Stomach (tissue), 9 donors: ENCODE measurements around the gene CPLX1. TPM values are rescaled to one million over a fixed set of nuclear protein-coding genes. Genes with fewer than 3 reads are reported as not detected.

Experiments
- DNase-seq, 2 donors: peaks; one replicate each; pipeline versions ENCODE4 v3.0.0 to v3.0.0-alpha.2; 2013 to 2019
- H3K27ac ChIP-seq, 5 donors: fragments of 200-600 bp in 4 of 5; sonication (generic) in 4 of 5; one replicate each; pipeline ENCODE4 v1.5.1; 2013 to 2019; ENCODE audit warnings: mild to moderate bottlenecking in 1 of 5, moderate library complexity in 1 of 5
- H3K27me3 ChIP-seq, 3 donors: fragments of 200-600 bp; sonication (generic); one replicate each; pipeline ENCODE4 v1.5.1; 2017 to 2019; ENCODE audit warnings: mixed run types in 1 of 3
- H3K36me3 ChIP-seq, 4 donors: fragments of 200-600 bp; sonication (generic); 1 replicate in 3 of 4; 2 replicates in 1 of 4; pipeline ENCODE4 v1.5.1; 2016 to 2019
- H3K4me1 ChIP-seq, 4 donors: fragments of 200-600 bp; sonication (generic); one replicate each; pipeline ENCODE4 v1.5.1; 2016 to 2019
- H3K4me3 ChIP-seq, 4 donors: fragments of 200-600 bp; sonication (generic) in 3 of 4; one replicate each; pipeline ENCODE4 v1.5.1; 2016 to 2019; ENCODE audit warnings: mild to moderate bottlenecking in 1 of 4
- H3K9me3 ChIP-seq, 4 donors: fragments of 200-600 bp; sonication (generic); one replicate each; pipeline ENCODE4 v1.5.1; 2016 to 2019
- CTCF ChIP-seq, 7 experiments: fragments of 450-650 bp in 4 of 7; fragments of 200-600 bp in 3 of 7; sonication (generic) in 3 of 7; IDR thresholded peaks; one replicate each; pipeline ENCODE4 v1.5.1; 2016 to 2019; ENCODE audit warnings: antibody characterized with exemption in 7 of 7, control low read depth in 2 of 7, mild to moderate bottlenecking in 1 of 7
- EP300 ChIP-seq: sonication (generic); formaldehyde crosslinking; IDR thresholded peaks from one replicate; pipeline ENCODE4 v1.6.1; 2017; ENCODE audit warnings: antibody characterized with exemption
- POLR2A ChIP-seq, 4 donors: fragments of 450-650 bp; IDR thresholded peaks; one replicate each; pipeline ENCODE4 v1.6.1; 2016; ENCODE audit warnings: antibody characterized with exemption in 4 of 4, control low read depth in 2 of 4, mild to moderate bottlenecking in 1 of 4, moderate library complexity in 1 of 4
- POLR2AphosphoS5 ChIP-seq, 3 donors: sonication (generic); formaldehyde crosslinking; IDR thresholded peaks; one replicate each; pipeline ENCODE4 v1.6.1; 2016; ENCODE audit warnings: antibody characterized with exemption in 3 of 3
- WGBS, 5 donors: extraction: QIAGEN DNeasy Blood & Tissue Kit in 3 of 5; methylation state at CpG; one replicate each; pipeline versions ENCODE4 v1.1.5 to v1.1.7; 2013 to 2018; 5-methylcytosine and 5-hydroxymethylcytosine counted together
- intact Hi-C: fragments of 100-400 bp; cut with DNase I; formaldehyde crosslinking; loops from one replicate; pipeline ENCODE4 v1.15.1; 2023; ENCODE audit warnings: low total_unique reads
- polyA plus RNA-seq, 3 donors: library from polyadenylated mRNA; stranded (reverse); fragments of 200-250 nt; gene quantifications; one replicate each; pipeline ENCODE4 v1.2.3, GENCODE V29; 2013
- total RNA-seq, 5 donors: library from RNA; depleted of rRNA; stranded (reverse); fragments of >200 nt; gene quantifications; one replicate each; pipeline versions ENCODE4 v1.1.0 to v1.2.3, GENCODE V29; 2014 to 2016
- donor health status: healthy with polysubstance abuse.
- donor health status: Bipolar disorder and iron deficiency.
- donor health status: healthy.

CPLX1 gene
- total and polyA plus RNA-seq, 8 donors, result 0.37 to 2.9 (median 1.9) TPM; not detected in 3

GRCh38 chr4:791252-791897, 34.6 kb downstream of the CPLX1 start:
- peak overlapping the region in 1 of 4 donors; percentile 49 for H3K4me3 ChIP-seq
- DNase-seq, result peak in 1 of 2 donors; percentile 25
- H3K27me3 ChIP-seq, result peaks cover 25 to 100% (median 64%) of the 10 kb centered on the region in 3 donors
- no peak overlapping the region for H3K27ac ChIP-seq
- WGBS, 5 donors, result 55 to 65% (median 64%) methylated on average over 9 to 29 of the region's 29 CpGs
- TF ChIP-seq CTCF (IDR thresholded peaks at IDR 0.05) (no peak), POLR2A (IDR thresholded peaks at IDR 0.05) (no peak)
- H3K9me3 ChIP-seq, result no peaks in the 10 kb centered on the region
- H3K4me1 ChIP-seq, result peaks cover 28 to 66% (median 50%) of the 10 kb centered on the region in 4 donors
- intact Hi-C loops, result no loop called here
- H3K36me3 ChIP-seq, result no peaks in the 10 kb centered on the region

- WGBS, 5 donors, result 59 to 78% (median 64%) methylated on average over 7 to 8 of the region's 8 CpGs
- no peak for TF ChIP-seq POLR2A (IDR thresholded peaks at IDR 0.05)
- TF ChIP-seq CTCF (IDR thresholded peaks at IDR 0.05), result no peak
- TF ChIP-seq POLR2AphosphoS5 (IDR thresholded peaks at IDR 0.05), result no peak
- TF ChIP-seq EP300, result no peak
- intact Hi-C loops, result no loop called here
- Histone ChIP-seq H3K9me3 (no peaks in the 10 kb centered on the region), H3K4me1 (peaks cover 32 to 71% (median 56%) of the 10 kb centered on the region in 4 donors), H3K4me3 (no peak overlapping the region), H3K36me3 (no peaks in the 10 kb centered on the region), H3K27me3 (peaks cover 31 to 100% (median 64%) of the 10 kb centered on the region in 3 donors), H3K27ac (no peak overlapping the region)
- no peak for DNase-seq
Measured at GRCh38 chr4:790466-790820, 35.5 kb downstream of the CPLX1 start.

- WGBS, 5 donors, result 42 to 72% (median 63%) methylated on average over 6 to 27 of the region's 27 CpGs
- intact Hi-C loops, result no loop called here
- peak in 1 of 2 donors; percentile 29 for DNase-seq
Measured at GRCh38 chr4:789571-790465, 36.1 kb downstream of the CPLX1 start.

More at GRCh38 chr4:789571-790465, 36.1 kb downstream of the CPLX1 start:
- no peak overlapping the region for H3K4me3 ChIP-seq
- TF ChIP-seq POLR2A (IDR thresholded peaks at IDR 0.05) (no peak), POLR2AphosphoS5 (IDR thresholded peaks at IDR 0.05) (no peak), EP300 (no peak), CTCF (IDR thresholded peaks at IDR 0.05) (no peak)
- H3K27ac ChIP-seq, result no peak overlapping the region
- H3K4me1 ChIP-seq, result peaks cover 28 to 68% (median 53%) of the 10 kb centered on the region in 4 donors
- no peaks in the 10 kb centered on the region for H3K36me3 ChIP-seq
- no peaks in the 10 kb centered on the region for H3K9me3 ChIP-seq
- H3K27me3 ChIP-seq, result peaks cover 25 to 100% (median 64%) of the 10 kb centered on the region in 3 donors
